PC-9 (cell line): ENCODE data around the gene PDIA5.

ENCODE experiments used
- CTCF ChIP-seq: fragments of 200-600 bp; sonication (generic); conservative IDR thresholded peaks from 2 replicates; pipeline ENCODE4 v1.6.1; 2017; ENCODE audit warnings: mixed run types, antibody characterized with exemption, mild to moderate bottlenecking, moderate library complexity
- EZH2 ChIP-seq: fragments of 200-600 bp; sonication (generic); IDR thresholded peaks from 2 replicates; pipeline ENCODE4 v1.8.0; 2017; ENCODE audit warnings: antibody characterized with exemption, low read depth

GRCh38 chr3:123018683-123019082 is 48.1 kb upstream of the PDIA5 start:
- TF ChIP-seq CTCF (no peak), EZH2 (no peak)
